ENCODE results near the gene PCNX3. TPM values are rescaled to one million over a fixed set of nuclear protein-coding genes. Genes with fewer than 3 reads are reported as not detected.

Gene PCNX3
- total RNA-seq, 1 experiment from 2014 or later: 50.4 TPM

DNA sequence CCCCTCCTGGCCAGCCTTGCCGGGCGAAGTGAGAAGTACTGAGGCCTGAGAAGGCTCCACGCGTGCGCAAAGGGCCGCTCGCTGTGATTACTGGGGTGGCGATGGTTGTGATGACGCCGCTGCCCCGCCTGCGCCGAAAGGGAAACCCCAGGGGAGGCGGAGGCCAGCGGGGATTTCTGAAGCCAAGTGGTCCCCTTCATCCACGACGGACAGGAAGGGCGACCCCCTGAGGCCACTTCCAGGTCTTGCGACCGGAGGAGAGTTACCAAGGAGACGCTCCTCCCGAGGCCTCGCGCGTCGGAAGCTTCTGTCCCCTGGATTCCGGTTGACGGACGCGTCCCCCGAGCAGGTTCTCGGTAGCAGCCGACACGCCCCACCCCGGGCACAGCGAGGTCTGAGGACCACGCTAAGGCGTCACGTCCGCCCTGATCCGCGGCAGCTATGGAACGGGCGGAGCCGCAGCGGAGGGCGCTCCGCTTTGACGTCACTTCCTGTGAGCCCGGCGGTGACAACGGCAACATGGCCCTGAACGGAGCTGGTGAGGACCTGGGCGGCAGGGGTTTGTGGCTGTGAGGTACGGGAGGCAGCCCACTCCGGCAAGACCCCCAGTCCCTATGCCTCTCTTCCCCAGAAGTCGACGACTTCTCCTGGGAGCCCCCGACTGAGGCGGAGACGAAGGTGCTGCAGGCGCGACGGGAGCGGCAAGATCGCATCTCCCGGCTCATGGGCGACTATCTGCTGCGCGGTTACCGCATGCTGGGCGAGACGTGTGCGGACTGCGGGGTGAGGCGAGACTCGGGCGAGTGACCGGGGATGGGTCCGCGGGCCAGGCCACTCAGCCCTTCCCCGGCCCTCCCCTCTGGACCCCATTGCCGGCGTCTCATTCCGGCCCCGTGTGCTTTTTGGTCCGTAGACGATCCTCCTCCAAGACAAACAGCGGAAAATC, 45.3 kb upstream of the PCNX3 start, which contains the start of gene ZNRD2 (continued):
- TF ChIP-seq, protein P1, sequence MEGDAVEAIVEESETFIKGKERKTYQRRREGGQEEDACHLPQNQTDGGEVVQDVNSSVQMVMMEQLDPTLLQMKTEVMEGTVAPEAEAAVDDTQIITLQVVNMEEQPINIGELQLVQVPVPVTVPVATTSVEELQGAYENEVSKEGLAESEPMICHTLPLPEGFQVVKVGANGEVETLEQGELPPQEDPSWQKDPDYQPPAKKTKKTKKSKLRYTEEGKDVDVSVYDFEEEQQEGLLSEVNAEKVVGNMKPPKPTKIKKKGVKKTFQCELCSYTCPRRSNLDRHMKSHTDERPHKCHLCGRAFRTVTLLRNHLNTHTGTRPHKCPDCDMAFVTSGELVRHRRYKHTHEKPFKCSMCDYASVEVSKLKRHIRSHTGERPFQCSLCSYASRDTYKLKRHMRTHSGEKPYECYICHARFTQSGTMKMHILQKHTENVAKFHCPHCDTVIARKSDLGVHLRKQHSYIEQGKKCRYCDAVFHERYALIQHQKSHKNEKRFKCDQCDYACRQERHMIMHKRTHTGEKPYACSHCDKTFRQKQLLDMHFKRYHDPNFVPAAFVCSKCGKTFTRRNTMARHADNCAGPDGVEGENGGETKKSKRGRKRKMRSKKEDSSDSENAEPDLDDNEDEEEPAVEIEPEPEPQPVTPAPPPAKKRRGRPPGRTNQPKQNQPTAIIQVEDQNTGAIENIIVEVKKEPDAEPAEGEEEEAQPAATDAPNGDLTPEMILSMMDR (IDR thresholded peaks at IDR 0.05 in 2 of 3, conservative IDR thresholded peaks at IDR 0.05 in 1 of 3; ENCODE audit: borderline replicate concordance in 1 of 3, insufficient read depth in 1 of 3, low read depth in 2 of 3, low read length in 2 of 3): peak in 1 of 3 experiments; percentile 29; a peak in 2 of 6 replicates
- TF ChIP-seq CBX3 (IDR thresholded peaks at IDR 0.05; ENCODE audit: low read depth) (no peak), TCF7L2 (IDR thresholded peaks at IDR 0.05; ENCODE audit: borderline replicate concordance, extremely low read depth, insufficient read depth, insufficient read length) (peak; percentile 79)

GRCh38 chr11:65571420-65571819, 44.2 kb upstream of the PCNX3 start:
- peak overlapping the region; percentile 78 for H3K4me2 ChIP-seq (ENCODE audit: low read length)
- H3K36me3 ChIP-seq (ENCODE audit: control insufficient read depth in 1 of 2, insufficient read depth in 2 of 2, low read length in 2 of 2): no peaks in the 10 kb centered on the region; a peak in 1 of 4 replicates
- peaks cover 37 to 64% of the 10 kb centered on the region in 2 experiments for H3K4me1 ChIP-seq (ENCODE audit: control insufficient read depth in 1 of 2, insufficient read depth in 2 of 2, low read length in 2 of 2)
- peak overlapping the region; percentile 97 to 100 for H3K4me3 ChIP-seq (replicated peaks in 1 of 2; ENCODE audit: low read depth in 1 of 2, low read length in 2 of 2)
- peak overlapping the region; percentile 98 for H3K9ac ChIP-seq (ENCODE audit: low read length)
- H3K9me3 ChIP-seq (ENCODE audit: control insufficient read depth in 1 of 2, insufficient read depth in 1 of 2, low read depth in 1 of 2, low read length in 2 of 2): no peaks in the 10 kb centered on the region
- peaks cover 62% of the 10 kb centered on the region for H3K79me2 ChIP-seq (ENCODE audit: insufficient read depth, low read length)
- no peak for DNase-seq (ENCODE audit: low read depth, low spot score)
- ATAC-seq: no peak
- no peak overlapping the region for H2AFZ ChIP-seq (ENCODE audit: low read depth, low read length, poor library complexity, severe bottlenecking)
- ChIA-PET RAD21 (ENCODE audit: low non-redundant PET in 1 of 2, low total read pairs in 2 of 2, uncharacterized antibody in 2 of 2, unreplicated experiment in 2 of 2) (interaction anchor here (0.6 to 3.3 kb wide), 3 partner anchors 12 to 50 kb away, joined by 4 to 32 read pairs (median 6); no protein-coding TSS in a partner anchor), POLR2A (interaction anchor here (3.9 kb wide), 1 partner anchor 31 kb away, joined by 15 read pairs; no protein-coding TSS in a partner anchor), CTCF (interaction anchor here (0.7 to 4.5 kb wide), 4 partner anchors 17 to 30 kb away, joined by 3 to 89 read pairs (median 10); no protein-coding TSS in a partner anchor)
- no peaks in the 10 kb centered on the region for H3K27me3 ChIP-seq (ENCODE audit: insufficient read depth, low read length)
- intact Hi-C loops (cut with micrococcal nuclease): loop anchor here (5.0 kb wide), 1 partner anchor 189 kb away; the partner anchor contains the start of gene SLC25A45
- no peaks in the 10 kb centered on the region for H3K9me2 ChIP-seq (ENCODE audit: insufficient read depth)
- peak overlapping the region; percentile 94 for H3K27ac ChIP-seq (ENCODE audit: low read depth, low read length)
- no peaks in the 10 kb centered on the region for H4K20me1 ChIP-seq (ENCODE audit: insufficient read depth)
- no TSS peak for BruUV-seq (replicated peaks)
- TF ChIP-seq EGR1 (IDR thresholded peaks at IDR 0.05; ENCODE audit: low read depth) (no peak), JUND (IDR thresholded peaks at IDR 0.05) (no peak), ATF3 (IDR thresholded peaks at IDR 0.05) (no peak), CEBPB (IDR thresholded peaks at IDR 0.05; ENCODE audit: low read depth) (no peak), REST (IDR thresholded peaks at IDR 0.05; ENCODE audit: low read depth) (no peak), CBX3 (IDR thresholded peaks at IDR 0.05; ENCODE audit: low read depth) (no peak), POLR2A (IDR thresholded peaks at IDR 0.05; ENCODE audit: borderline replicate concordance, extremely low read depth, insufficient read depth, insufficient read length) (no peak), YY1 (IDR thresholded peaks at IDR 0.05; ENCODE audit: extremely low read depth, insufficient replicate concordance, low read depth, low read length) (no peak), POLR2AphosphoS5 (IDR thresholded peaks at IDR 0.05; ENCODE audit: low read depth, low read length) (no peak), FOSL1 (IDR thresholded peaks at IDR 0.05; ENCODE audit: low read depth) (no peak)
- TF ChIP-seq, protein P2, sequence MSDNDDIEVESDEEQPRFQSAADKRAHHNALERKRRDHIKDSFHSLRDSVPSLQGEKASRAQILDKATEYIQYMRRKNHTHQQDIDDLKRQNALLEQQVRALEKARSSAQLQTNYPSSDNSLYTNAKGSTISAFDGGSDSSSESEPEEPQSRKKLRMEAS (IDR thresholded peaks at IDR 0.05): no peak
- TF ChIP-seq, protein P3, sequence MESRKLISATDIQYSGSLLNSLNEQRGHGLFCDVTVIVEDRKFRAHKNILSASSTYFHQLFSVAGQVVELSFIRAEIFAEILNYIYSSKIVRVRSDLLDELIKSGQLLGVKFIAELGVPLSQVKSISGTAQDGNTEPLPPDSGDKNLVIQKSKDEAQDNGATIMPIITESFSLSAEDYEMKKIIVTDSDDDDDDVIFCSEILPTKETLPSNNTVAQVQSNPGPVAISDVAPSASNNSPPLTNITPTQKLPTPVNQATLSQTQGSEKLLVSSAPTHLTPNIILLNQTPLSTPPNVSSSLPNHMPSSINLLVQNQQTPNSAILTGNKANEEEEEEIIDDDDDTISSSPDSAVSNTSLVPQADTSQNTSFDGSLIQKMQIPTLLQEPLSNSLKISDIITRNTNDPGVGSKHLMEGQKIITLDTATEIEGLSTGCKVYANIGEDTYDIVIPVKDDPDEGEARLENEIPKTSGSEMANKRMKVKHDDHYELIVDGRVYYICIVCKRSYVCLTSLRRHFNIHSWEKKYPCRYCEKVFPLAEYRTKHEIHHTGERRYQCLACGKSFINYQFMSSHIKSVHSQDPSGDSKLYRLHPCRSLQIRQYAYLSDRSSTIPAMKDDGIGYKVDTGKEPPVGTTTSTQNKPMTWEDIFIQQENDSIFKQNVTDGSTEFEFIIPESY (IDR thresholded peaks at IDR 0.05; ENCODE audit: extremely low read depth, insufficient replicate concordance, low read length): no peak

Measured in HCT116 (cell line).